Spleen (tissue), 11 donors: ENCODE measurements around the gene UBASH3A. TPM values are rescaled to one million over a fixed set of nuclear protein-coding genes. Genes with fewer than 3 reads are reported as not detected.

Experiments used
- DNase-seq: peaks from one replicate; pipeline ENCODE4 v3.0.0-alpha.2; 2020
- H3K27ac ChIP-seq, 8 donors: fragments of 200-600 bp; sonication (generic) in 7 of 8; 1 replicate in 4 of 8; 2 replicates in 4 of 8; pipeline versions ENCODE4 v1.5.0 to v1.8.0; 2016 to 2021; ENCODE audit warnings: inconsistent platforms in 4 of 8, mild to moderate bottlenecking in 4 of 8, moderate library complexity in 1 of 8
- H3K27me3 ChIP-seq, 7 donors: fragments of 200-600 bp; sonication (generic) in 6 of 7; replicated peaks in 1 of 7; 1 replicate in 4 of 7; 2 replicates in 3 of 7; pipeline versions ENCODE4 v1.5.0 to v1.8.0; 2016 to 2021; ENCODE audit warnings: inconsistent platforms in 3 of 7, mild to moderate bottlenecking in 1 of 7
- H3K36me3 ChIP-seq, 6 donors: fragments of 200-600 bp; sonication (generic) in 5 of 6; 1 replicate in 4 of 6; 2 replicates in 2 of 6; pipeline versions ENCODE4 v1.5.0 to v1.8.0; 2016 to 2021; ENCODE audit warnings: inconsistent platforms in 2 of 6
- H3K4me1 ChIP-seq, 6 donors: fragments of 200-600 bp; sonication (generic) in 5 of 6; 1 replicate in 3 of 6; 2 replicates in 3 of 6; pipeline versions ENCODE4 v1.5.0 to v1.8.0; 2016 to 2021; ENCODE audit warnings: inconsistent platforms in 3 of 6
- H3K4me3 ChIP-seq, 8 donors: fragments of 200-600 bp; sonication (generic) in 7 of 8; 1 replicate in 4 of 8; 2 replicates in 4 of 8; pipeline versions ENCODE4 v1.5.0 to v1.8.0; 2016 to 2021; ENCODE audit warnings: inconsistent platforms in 4 of 8, mild to moderate bottlenecking in 4 of 8, moderate library complexity in 2 of 8
- H3K9me3 ChIP-seq, 8 donors: fragments of 200-600 bp; sonication (generic) in 7 of 8; 1 replicate in 4 of 8; 2 replicates in 4 of 8; pipeline versions ENCODE4 v1.5.0 to v1.8.0; 2016 to 2021; ENCODE audit warnings: inconsistent platforms in 4 of 8
- POLR2A ChIP-seq, 3 donors: fragments of 450-650 bp; IDR thresholded peaks; one replicate each; pipeline ENCODE4 v1.5.1; 2017; ENCODE audit warnings: antibody characterized with exemption in 3 of 3, mild to moderate bottlenecking in 1 of 3
- POLR2AphosphoS5 ChIP-seq, 3 donors: sonication (generic); formaldehyde crosslinking; IDR thresholded peaks; one replicate each; pipeline ENCODE4 v1.5.1; 2017; ENCODE audit warnings: antibody characterized with exemption in 3 of 3
- WGBS, 5 donors: extraction: QIAGEN DNeasy Blood & Tissue Kit in 3 of 5; methylation state at CpG; one replicate each; pipeline versions ENCODE4 v1.1.5 to v1.1.7; 2013 to 2018; 5-methylcytosine and 5-hydroxymethylcytosine counted together
- intact Hi-C: fragments of 100-400 bp; cut with DNase I; formaldehyde crosslinking; loops from one replicate; pipeline ENCODE4 v1.15.0; 2023; ENCODE audit warnings: low total_unique reads
- polyA plus RNA-seq, 3 donors: library from polyadenylated mRNA; stranded (reverse); fragments of 200-250 nt; gene quantifications; one replicate each; pipeline ENCODE4 v1.2.1, GENCODE V29; 2013
- small RNA-seq, 4 donors: library from RNA; depleted of rRNA; stranded (forward); fragments of <200 nt; gene quantifications; one replicate each; pipeline ENCODE3, GENCODE V24; 2016
- total RNA-seq, 7 donors: library from RNA; depleted of rRNA in 3 of 7; stranded (reverse); fragments of >200 nt in 3 of 7; fragmentation: NEBNext Ultra II Directional in 4 of 7; extraction: Animal tissue kit (Norgen Biotek cat#: 25700) in 4 of 7; gene quantifications; one replicate each; pipeline versions ENCODE4 v1.1.0 to v1.2.1, GENCODE V29; 2016 to 2021
- TF ChIP-seq, protein P1 (sequence below), 11 experiments: fragments of 200-600 bp in 7 of 11; fragments of 450-650 bp in 4 of 11; sonication (generic) in 4 of 11; IDR thresholded peaks in 8 of 11; conservative IDR thresholded peaks in 3 of 11; 1 replicate in 7 of 11; 2 replicates in 4 of 11; pipeline versions ENCODE4 v1.4.0 to v1.8.0; 2016 to 2021; ENCODE audit warnings: antibody characterized with exemption in 11 of 11, inconsistent platforms in 4 of 11, mild to moderate bottlenecking in 1 of 11
- donor health status: healthy with polysubstance abuse.
- donor health status: DM: no; HTN: no; CAD: no; lungs with moderate emphysema.
- donor health status: DM: no; HTN: no; CAD: no.
- donor health status: Bipolar disorder and iron deficiency.
- donor health status: healthy.
- donor health status: DM: no; HTN: no; CAD: no.
- donor health status: DM: yes; HTN: yes; CAD: no.

The UBASH3A gene
- total and polyA plus RNA-seq, 10 donors: 2.6 to 16.3 (median 10.2) TPM

DNA sequence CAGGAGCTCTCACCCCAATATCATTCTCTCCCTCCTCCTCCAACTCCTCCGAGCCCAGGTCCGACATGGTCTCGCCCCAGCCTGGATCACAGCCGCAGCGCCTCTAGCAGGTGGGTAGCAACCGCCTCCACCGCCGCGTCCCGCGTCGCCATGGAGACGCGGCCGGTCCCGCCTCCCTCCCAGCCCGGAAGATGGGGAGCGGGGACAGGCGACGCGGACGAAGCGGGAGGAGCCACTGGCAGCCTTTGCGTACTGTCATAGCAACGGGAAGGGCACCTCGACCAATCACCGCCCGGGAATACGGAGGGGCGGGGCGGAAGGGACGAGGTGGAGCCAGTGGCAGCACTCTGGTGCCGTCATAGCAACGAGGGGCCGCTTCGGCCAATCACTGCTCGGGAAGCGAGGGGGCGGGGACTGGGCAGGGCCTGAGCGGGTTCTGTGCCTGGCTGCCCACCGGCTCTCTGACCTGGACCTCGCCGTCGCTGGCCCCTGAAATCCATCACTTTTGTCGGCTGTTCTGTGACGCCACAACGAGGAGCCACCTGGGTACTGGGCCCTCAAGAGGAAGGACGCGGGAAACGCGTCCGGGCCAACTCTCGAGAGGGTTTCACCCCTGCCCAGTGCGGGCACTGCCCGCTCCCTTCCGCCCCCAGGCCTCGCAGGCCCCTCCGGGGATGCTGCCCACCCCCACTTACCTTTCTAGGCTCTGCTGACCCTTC is 92.6 kb downstream of the UBASH3A start, which contains the start of gene RSPH1:
Gene RSPH1 (minus strand): TSS at position 105 of the 719 bp plus-strand sequence. CDS start 38 bp downstream, at position 67.
- WGBS, 5 donors: 0 to 1% (median 0%) methylated on average over 27 to 58 of the region's 58 CpGs
- H3K27ac ChIP-seq: peak within 1 kb of the TSS in 7 of 8 donors; percentile 49 to 85 (median 70)
- intact Hi-C loops: no loop called here

DNA sequence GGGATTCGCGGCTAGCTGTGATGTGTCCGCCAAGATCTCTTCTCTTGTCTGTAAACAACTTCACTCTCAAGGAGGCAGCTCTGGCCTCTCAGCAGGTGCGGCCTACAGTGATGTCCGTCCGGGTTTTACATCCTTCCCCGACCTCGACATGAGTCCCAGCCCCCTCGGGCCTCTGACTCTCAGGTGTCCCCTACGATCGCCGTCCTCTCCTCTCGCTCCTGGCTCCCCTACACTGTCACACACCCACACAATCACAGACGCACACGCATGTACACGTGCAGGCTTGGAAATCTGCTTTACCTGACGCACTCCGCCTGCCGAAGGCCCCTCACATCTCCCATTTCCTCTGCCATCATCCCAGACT is 93.1 kb downstream of the UBASH3A start:
- Histone ChIP-seq H3K4me3 (peak overlapping the region; percentile 38 to 76 (median 62)), H3K36me3 (no peaks in the 10 kb centered on the region), H3K27me3 (peaks cover 0 to 7% (median 0%) of the 10 kb centered on the region in 7 donors), H3K27ac (peak overlapping the region in 7 of 8 donors; percentile 49 to 85 (median 70)), H3K9me3 (no peaks in the 10 kb centered on the region), H3K4me1 (peaks cover 7 to 25% (median 16%) of the 10 kb centered on the region in 6 donors)
- 29 to 35% (median 34%) methylated on average over 19 of the region's 19 CpGs for WGBS, 5 donors
- no peak for TF ChIP-seq POLR2A (IDR thresholded peaks at IDR 0.05)
- TF ChIP-seq, protein P1, sequence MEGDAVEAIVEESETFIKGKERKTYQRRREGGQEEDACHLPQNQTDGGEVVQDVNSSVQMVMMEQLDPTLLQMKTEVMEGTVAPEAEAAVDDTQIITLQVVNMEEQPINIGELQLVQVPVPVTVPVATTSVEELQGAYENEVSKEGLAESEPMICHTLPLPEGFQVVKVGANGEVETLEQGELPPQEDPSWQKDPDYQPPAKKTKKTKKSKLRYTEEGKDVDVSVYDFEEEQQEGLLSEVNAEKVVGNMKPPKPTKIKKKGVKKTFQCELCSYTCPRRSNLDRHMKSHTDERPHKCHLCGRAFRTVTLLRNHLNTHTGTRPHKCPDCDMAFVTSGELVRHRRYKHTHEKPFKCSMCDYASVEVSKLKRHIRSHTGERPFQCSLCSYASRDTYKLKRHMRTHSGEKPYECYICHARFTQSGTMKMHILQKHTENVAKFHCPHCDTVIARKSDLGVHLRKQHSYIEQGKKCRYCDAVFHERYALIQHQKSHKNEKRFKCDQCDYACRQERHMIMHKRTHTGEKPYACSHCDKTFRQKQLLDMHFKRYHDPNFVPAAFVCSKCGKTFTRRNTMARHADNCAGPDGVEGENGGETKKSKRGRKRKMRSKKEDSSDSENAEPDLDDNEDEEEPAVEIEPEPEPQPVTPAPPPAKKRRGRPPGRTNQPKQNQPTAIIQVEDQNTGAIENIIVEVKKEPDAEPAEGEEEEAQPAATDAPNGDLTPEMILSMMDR (IDR thresholded peaks at IDR 0.05 in 8 of 11, conservative IDR thresholded peaks at IDR 0.05 in 3 of 11): no peak
- TF ChIP-seq POLR2AphosphoS5 (IDR thresholded peaks at IDR 0.05): no peak
- intact Hi-C loops: no loop called here
- no peak for DNase-seq

More for the DNA sequence above, 92.6 kb downstream of the UBASH3A start, which contains the start of gene RSPH1:
- Histone ChIP-seq H3K36me3 (no peaks in the 10 kb centered on the region), H3K4me3 (peak within 1 kb of the TSS; percentile 38 to 76 (median 62)), H3K27me3 (peaks cover 0 to 9% (median 0%) of the 10 kb centered on the region in 7 donors), H3K9me3 (no peaks in the 10 kb centered on the region), H3K4me1 (peaks cover 7 to 25% (median 16%) of the 10 kb centered on the region in 6 donors)
- DNase-seq: peak; percentile 100
- TF ChIP-seq POLR2A (IDR thresholded peaks at IDR 0.05): no peak
- TF ChIP-seq, protein P1 (IDR thresholded peaks at IDR 0.05 in 8 of 11, conservative IDR thresholded peaks at IDR 0.05 in 3 of 11): peak in 2 of 11 experiments; percentile 15 to 32
- peak; percentile 78 to 87 (median 83) for TF ChIP-seq POLR2AphosphoS5 (IDR thresholded peaks at IDR 0.05)

Small RNAs within 50 kb of the gene (small RNA-seq; reads per million reads assigned to genes)
- 0 reads per million in 4 donors for gene RNU6-1149P

Other genes with a start within 250 kb of the UBASH3A start
- 100 to 1,000 TPM in 5 of 7 donors, 10 to 100 TPM in 2; 76.7 to 143 (median 103) TPM for gene ABCG1, start 184.8 kb upstream of the UBASH3A start, total RNA-seq
- gene ABCG1, start 184.8 kb upstream of the UBASH3A start, polyA plus RNA-seq: 10 to 100 TPM; 14.6 to 17.0 (median 15.6) TPM
- 100 to 1,000 TPM in 2 of 7 donors, 10 to 100 TPM in 5; 38.1 to 123 (median 72.9) TPM for gene TFF3, start 88.5 kb upstream of the UBASH3A start, total RNA-seq
- gene TFF3, start 88.5 kb upstream of the UBASH3A start, polyA plus RNA-seq: 10 to 100 TPM; 28.9 to 77.8 (median 48.3) TPM
- not detected for gene TFF2, start 52.9 kb upstream of the UBASH3A start, total RNA-seq
- under 1 TPM in 1 of 3 donors, not detected in 2; 0.14 TPM for gene TFF2, start 52.9 kb upstream of the UBASH3A start, polyA plus RNA-seq
- not detected for gene TFF1, start 37.4 kb upstream of the UBASH3A start, total RNA-seq
- gene TFF1, start 37.4 kb upstream of the UBASH3A start, polyA plus RNA-seq: not detected
- 1 to 10 TPM in 2 of 7 donors, under 1 TPM in 4, not detected in 1; 0.51 to 6.0 (median 0.78) TPM for gene TMPRSS3, start 7.8 kb upstream of the UBASH3A start, total RNA-seq
- gene TMPRSS3, start 7.8 kb upstream of the UBASH3A start, polyA plus RNA-seq: under 1 TPM; 0.22 to 0.32 (median 0.24) TPM
- gene RSPH1, start 92.3 kb downstream of the UBASH3A start, total RNA-seq: under 1 TPM in 2 of 7 donors, not detected in 5; 0.25 to 0.33 TPM
- under 1 TPM; 0.10 to 0.35 (median 0.26) TPM for gene RSPH1, start 92.3 kb downstream of the UBASH3A start, polyA plus RNA-seq
- gene SLC37A1, start 110.0 kb downstream of the UBASH3A start, total RNA-seq: 10 to 100 TPM; 20.9 to 31.4 (median 24.5) TPM
- gene SLC37A1, start 110.0 kb downstream of the UBASH3A start, polyA plus RNA-seq: 10 to 100 TPM in 1 of 3 donors, 1 to 10 TPM in 2; 6.9 to 12.0 (median 9.5) TPM
- 10 to 100 TPM; 15.1 to 45.5 (median 24.9) TPM for gene PDE9A, start 249.7 kb downstream of the UBASH3A start, total RNA-seq
- 10 to 100 TPM in 2 of 3 donors, 1 to 10 TPM in 1; 7.9 to 33.5 (median 18.2) TPM for gene PDE9A, start 249.7 kb downstream of the UBASH3A start, polyA plus RNA-seq